Thoracic aorta (tissue), 2 donors: ENCODE measurements around the gene FARS2. TPM values are rescaled to one million over a fixed set of nuclear protein-coding genes. Genes with fewer than 3 reads are reported as not detected.

Experiments used
- ATAC-seq: fragments of 150-250 bp; one replicate; pipeline ENCODE4 v1.8.0; 2017; ENCODE audit warnings: low read depth; ENCODE audit not compliant: insufficient number of reproducible peaks, low FRiP score
- DNase-seq: peaks from one replicate; pipeline ENCODE4 v3.0.0-alpha.2; 2020; ENCODE audit warnings: low spot score
- H3K27ac ChIP-seq, 2 donors: fragments of 200-600 bp; sonication (generic); 1 replicate in 1 of 2; 2 replicates in 1 of 2; pipeline ENCODE4 v1.5.1; 2016; ENCODE audit warnings: mild to moderate bottlenecking in 2 of 2, moderate library complexity in 2 of 2
- H3K27me3 ChIP-seq: fragments of 200-600 bp; sonication (generic); replicated peaks from 2 replicates; pipeline ENCODE4 v1.6.0; 2016; ENCODE audit warnings: mild to moderate bottlenecking; ENCODE audit not compliant: insufficient read depth
- H3K36me3 ChIP-seq: fragments of 200-600 bp; sonication (generic); one replicate; pipeline ENCODE4 v1.5.1; 2016
- H3K4me1 ChIP-seq, 2 donors: fragments of 200-600 bp; sonication (generic); 1 replicate in 1 of 2; 2 replicates in 1 of 2; pipeline versions ENCODE4 v1.5.1 to v1.6.0; 2016; ENCODE audit warnings: low read depth in 2 of 2, mild to moderate bottlenecking in 1 of 2; ENCODE audit not compliant: control insufficient read depth in 1 of 2
- H3K4me3 ChIP-seq: fragments of 200-600 bp; sonication (generic); 2 replicates; pipeline ENCODE4 v1.5.1; 2016; ENCODE audit warnings: mild to moderate bottlenecking
- H3K9me3 ChIP-seq: fragments of 200-600 bp; sonication (generic); 2 replicates; pipeline ENCODE4 v1.5.1; 2016
- CTCF ChIP-seq: fragments of 200-600 bp; sonication (generic); IDR thresholded peaks from one replicate; pipeline ENCODE4 v1.5.1; 2019; ENCODE audit warnings: antibody characterized with exemption
- total RNA-seq, 2 donors: library from RNA; depleted of rRNA; stranded (reverse); fragments of >200 nt; gene quantifications; one replicate each; pipeline versions ENCODE4 v1.1.0 to v1.2.3, GENCODE V29; 2016

The FARS2 gene
- total RNA-seq, 2 donors from 2014 or later, result 10.4 to 11.6 TPM

- no peaks in the 10 kb centered on the region for H3K36me3 ChIP-seq
- no peaks in the 10 kb centered on the region for H3K9me3 ChIP-seq
- no peak overlapping the region for H3K27ac ChIP-seq
- H3K27me3 ChIP-seq, result no peaks in the 10 kb centered on the region
- ATAC-seq, result no peak
- H3K4me3 ChIP-seq, result no peak overlapping the region
- no peaks in the 10 kb centered on the region for H3K4me1 ChIP-seq
- DNase-seq, result no peak
- no peak for TF ChIP-seq CTCF
Measured at GRCh38 chr6:5373430-5373829, 112.1 kb downstream of the FARS2 start.

GRCh38 chr6:5378331-5378730 is 117.0 kb downstream of the FARS2 start:
- TF ChIP-seq CTCF, result no peak
- Histone ChIP-seq H3K36me3 (no peaks in the 10 kb centered on the region), H3K27ac (no peak overlapping the region), H3K27me3 (no peaks in the 10 kb centered on the region), H3K9me3 (no peaks in the 10 kb centered on the region), H3K4me1 (peaks cover 0 to 2% of the 10 kb centered on the region in 2 donors), H3K4me3 (no peak overlapping the region)
- no peak for DNase-seq
- no peak for ATAC-seq

GRCh38 chr6:5379647-5380242 is 118.4 kb downstream of the FARS2 start:
- no peaks in the 10 kb centered on the region for H3K36me3 ChIP-seq
- H3K27ac ChIP-seq, result no peak overlapping the region
- no peak for DNase-seq
- H3K4me3 ChIP-seq, result no peak overlapping the region
- peaks cover 0 to 8% of the 10 kb centered on the region in 2 donors for H3K4me1 ChIP-seq
- ATAC-seq, result no peak
- no peaks in the 10 kb centered on the region for H3K9me3 ChIP-seq
- TF ChIP-seq CTCF, result no peak
- H3K27me3 ChIP-seq, result no peaks in the 10 kb centered on the region

GRCh38 chr6:5383856-5384255 is 122.5 kb downstream of the FARS2 start:
- Histone ChIP-seq H3K9me3 (no peaks in the 10 kb centered on the region), H3K4me1 (peaks cover 0 to 8% of the 10 kb centered on the region in 2 donors), H3K4me3 (no peak overlapping the region), H3K27ac (no peak overlapping the region), H3K36me3 (no peaks in the 10 kb centered on the region), H3K27me3 (no peaks in the 10 kb centered on the region)
- no peak for ATAC-seq
- no peak for DNase-seq
- TF ChIP-seq CTCF, result no peak

GRCh38 chr6:5384276-5384675 is 123.0 kb downstream of the FARS2 start:
- no peak for DNase-seq

More at GRCh38 chr6:5384276-5384675, 123.0 kb downstream of the FARS2 start:
- H3K4me1 ChIP-seq, result peaks cover 0 to 8% of the 10 kb centered on the region in 2 donors
- H3K36me3 ChIP-seq, result no peaks in the 10 kb centered on the region
- ATAC-seq, result no peak
- no peak overlapping the region for H3K4me3 ChIP-seq
- H3K27me3 ChIP-seq, result no peaks in the 10 kb centered on the region
- H3K27ac ChIP-seq, result no peak overlapping the region
- no peaks in the 10 kb centered on the region for H3K9me3 ChIP-seq
- no peak for TF ChIP-seq CTCF
